Lower lobe of right lung (tissue), 2 donors: ENCODE measurements around the gene VWA8. TPM values are rescaled to one million over a fixed set of nuclear protein-coding genes. Genes with fewer than 3 reads are reported as not detected.

Source experiments
- ATAC-seq, 2 donors: fragments of 200-7000 bp; cut with Tn5 transposase; one replicate each; pipeline ENCODE4 v1.9.1; 2020 to 2022; ENCODE audit warnings: mild to moderate bottlenecking in 2 of 2, moderate library complexity in 2 of 2
- DNase-seq: peaks from one replicate; pipeline ENCODE4 v3.0.0-alpha.2; 2020
- H3K27ac ChIP-seq: fragments of 200-600 bp; one replicate; pipeline ENCODE4 v1.8.0; 2022
- H3K27me3 ChIP-seq: fragments of 200-600 bp; one replicate; pipeline ENCODE4 v1.8.0; 2022; ENCODE audit warnings: low read depth
- H3K36me3 ChIP-seq: fragments of 200-600 bp; one replicate; pipeline ENCODE4 v1.8.0; 2022; ENCODE audit warnings: mild to moderate bottlenecking
- H3K4me1 ChIP-seq: fragments of 200-600 bp; one replicate; pipeline ENCODE4 v1.8.0; 2022
- H3K4me3 ChIP-seq: fragments of 200-600 bp; one replicate; pipeline ENCODE4 v1.8.0; 2022; ENCODE audit warnings: mild to moderate bottlenecking
- H3K9me3 ChIP-seq: fragments of 200-600 bp; one replicate; pipeline ENCODE4 v1.8.0; 2022
- CTCF ChIP-seq: fragments of 200-600 bp; IDR thresholded peaks from one replicate; pipeline ENCODE4 v1.8.0; 2022; ENCODE audit warnings: antibody characterized with exemption, mild to moderate bottlenecking
- intact Hi-C: fragments of 100-400 bp; cut with DNase I; formaldehyde crosslinking; loops from one replicate; pipeline ENCODE4 v1.11.0; 2022
- long read RNA-seq: library from polyadenylated mRNA; unstranded; transcript quantifications from one replicate; pipeline ENCODE4 v2.0.0, GENCODE V29; 2021
- total RNA-seq: library from RNA; stranded (reverse); fragmentation: NEBNext Ultra II Directional; extraction: Animal tissue kit (Norgen Biotek cat#: 25700); gene quantifications from one replicate; pipeline ENCODE4 v1.2.1, GENCODE V29; 2021
- donor health status: DM: no; HTN: yes; CAD: no; lungs with severe emphysema.

Gene VWA8
- total RNA-seq, result 18.2 TPM
- long read RNA-seq, partial matches to known transcripts, result 4 of 12 reads
- long read RNA-seq, other reads (novel, unspliced or antisense), result 7 of 12 reads

GRCh38 chr13:41960637-41961465, at the start of gene VWA8:
Gene VWA8 (minus strand): TSS chr13:41961109. CDS start chr13:41961015, 94 bp downstream.
- DNase-seq, result peak; percentile 90
- H3K9me3 ChIP-seq, result no peaks in the 10 kb centered on the region
- H3K27me3 ChIP-seq, result no peaks in the 10 kb centered on the region
- no peaks in the 10 kb centered on the region for H3K36me3 ChIP-seq
- peak within 1 kb of the TSS; percentile 87 for H3K4me3 ChIP-seq
- peak within 1 kb of the TSS; percentile 84 for H3K27ac ChIP-seq
- ATAC-seq, result peak; percentile 98 to 99
- peaks cover 14% of the 10 kb centered on the region for H3K4me1 ChIP-seq
- TF ChIP-seq CTCF, result no peak
- intact Hi-C loops, result no loop called here

GRCh38 chr13:42009057-42009456, 48.1 kb upstream of the VWA8 start:
- ATAC-seq, result no peak
- TF ChIP-seq CTCF, result no peak
- no peak for DNase-seq
- Histone ChIP-seq H3K36me3 (no peaks in the 10 kb centered on the region), H3K9me3 (no peaks in the 10 kb centered on the region), H3K27ac (no peak overlapping the region), H3K4me1 (no peaks in the 10 kb centered on the region), H3K4me3 (no peak overlapping the region), H3K27me3 (no peaks in the 10 kb centered on the region)
- intact Hi-C loops, result no loop called here

- intact Hi-C loops, result no loop called here
- TF ChIP-seq CTCF, result no peak
Observed at GRCh38 chr13:42007844-42008243, 46.9 kb upstream of the VWA8 start.

GRCh38 chr13:42002066-42002465, 41.2 kb upstream of the VWA8 start:
- no peak for TF ChIP-seq CTCF
- Histone ChIP-seq H3K27ac (no peak overlapping the region), H3K4me1 (no peaks in the 10 kb centered on the region), H3K9me3 (no peaks in the 10 kb centered on the region), H3K36me3 (no peaks in the 10 kb centered on the region), H3K27me3 (no peaks in the 10 kb centered on the region), H3K4me3 (no peak overlapping the region)
- intact Hi-C loops, result no loop called here
- DNase-seq (no peak), ATAC-seq (no peak)

More at GRCh38 chr13:42007844-42008243, 46.9 kb upstream of the VWA8 start:
- peak in 1 of 2 donors; percentile 65 for ATAC-seq
- no peaks in the 10 kb centered on the region for H3K27me3 ChIP-seq
- no peaks in the 10 kb centered on the region for H3K4me1 ChIP-seq
- no peak overlapping the region for H3K27ac ChIP-seq
- H3K4me3 ChIP-seq, result no peak overlapping the region
- H3K36me3 ChIP-seq, result no peaks in the 10 kb centered on the region
- DNase-seq, result no peak
- no peaks in the 10 kb centered on the region for H3K9me3 ChIP-seq

GRCh38 chr13:42001580-42001979, 40.7 kb upstream of the VWA8 start:
- H3K27ac ChIP-seq, result no peak overlapping the region
- no peaks in the 10 kb centered on the region for H3K36me3 ChIP-seq
- no peak overlapping the region for H3K4me3 ChIP-seq
- no peak for TF ChIP-seq CTCF
- no peaks in the 10 kb centered on the region for H3K4me1 ChIP-seq
- intact Hi-C loops, result no loop called here
- H3K27me3 ChIP-seq, result no peaks in the 10 kb centered on the region
- H3K9me3 ChIP-seq, result no peaks in the 10 kb centered on the region
- DNase-seq (no peak), ATAC-seq (peak; percentile 69 to 93)
